HCT116 (cell line): ENCODE results near the gene PRRX2. TPM values are rescaled to one million over a fixed set of nuclear protein-coding genes. Genes with fewer than 3 reads are reported as not detected.

Source experiments
- ATAC-seq: fragments of 200-7000 bp; cut with Tn5 transposase; 2 replicates; pipeline ENCODE4 v1.9.1; 2020; ENCODE audit warnings: mild to moderate bottlenecking, moderate library complexity
- BruUV-seq: library from RNA; stranded (reverse); fragments of 400-500 nt; replicated peaks from 2 replicates; lab custom pipeline; 2021; lab: Mats Ljungman, UMichigan
- CTCF ChIA-PET: fragments of 300-600 bp; sonication (Branson Sonifier 250); formaldehyde crosslinking; loops from one replicate; lab custom pipeline; 2021; ENCODE audit warnings: antibody characterized with exemption; lab: Charles Lee
- POLR2A ChIA-PET: fragments of 300-600, 350-600 bp; sonication (Branson Sonifier 250); formaldehyde crosslinking; loops from one replicate; lab custom pipeline; 2021; ENCODE audit warnings: antibody characterized with exemption; lab: Charles Lee
- RAD21 ChIA-PET, 2 experiments: fragments of 300-600 bp; sonication (Branson Sonifier 250); formaldehyde crosslinking; loops; one replicate each; lab custom pipeline; 2023; ENCODE audit warnings: low total read pairs in 2 of 2; ENCODE audit not compliant: uncharacterized antibody in 2 of 2, unreplicated experiment in 2 of 2, low non-redundant PET in 1 of 2; lab: Charles Lee
- DNase-seq: peaks from one replicate; pipeline ENCODE4 v3.0.0-alpha.2; 2010; ENCODE audit warnings: low read depth, low spot score
- H2AFZ ChIP-seq: fragments of 200-600 bp; shearing (Covaris generic), sonication (generic); 2 replicates; pipeline ENCODE4 v1.6.1; 2017; ENCODE audit warnings: low read depth, mixed run types, mixed read lengths, antibody characterized with exemption, low read length; ENCODE audit not compliant: poor library complexity, severe bottlenecking
- H3K27ac ChIP-seq: 2 replicates; pipeline ENCODE4 v1.5.1; 2012; ENCODE audit warnings: low read depth, low read length
- H3K27me3 ChIP-seq: fragments of 200-600 bp; sonication (generic); 2 replicates; pipeline ENCODE4 v1.6.1; 2016; ENCODE audit warnings: mixed run types, low read length, mixed read lengths; ENCODE audit not compliant: insufficient read depth
- H3K36me3 ChIP-seq, 2 experiments: fragments of 200-500 bp in 1 of 2; fragments of 200-600 bp in 1 of 2; sonication (Bioruptor generic) in 1 of 2; sonication (generic) in 1 of 2; 2 replicates each; pipeline versions ENCODE4 v1.5.1 to v1.6.1; 2014 to 2016; ENCODE audit warnings: low read length in 2 of 2, inconsistent platforms in 1 of 2, mixed read lengths in 1 of 2, mixed run types in 1 of 2; ENCODE audit not compliant: insufficient read depth in 2 of 2, control insufficient read depth in 1 of 2
- H3K4me1 ChIP-seq, 2 experiments: fragments of 200-600 bp in 1 of 2; sonication (generic) in 1 of 2; 2 replicates each; pipeline versions ENCODE4 v1.5.1 to v1.6.1; 2012 to 2017; ENCODE audit warnings: low read length in 2 of 2, inconsistent platforms in 1 of 2, mild to moderate bottlenecking in 1 of 2, mixed read lengths in 1 of 2, mixed run types in 1 of 2, moderate library complexity in 1 of 2; ENCODE audit not compliant: insufficient read depth in 2 of 2, control insufficient read depth in 1 of 2
- H3K4me2 ChIP-seq: fragments of 200-600 bp; sonication (generic); 2 replicates; pipeline ENCODE4 v1.6.1; 2017; ENCODE audit warnings: mixed run types, low read length, mixed read lengths
- H3K4me3 ChIP-seq, 2 experiments: fragments of 200-600 bp in 1 of 2; sonication (generic) in 1 of 2; replicated peaks in 1 of 2; 2 replicates each; pipeline ENCODE4 v1.5.1; 2011 to 2016; ENCODE audit warnings: low read length in 2 of 2, control low read depth in 1 of 2, low read depth in 1 of 2, mild to moderate bottlenecking in 1 of 2, mixed read lengths in 1 of 2, mixed run types in 1 of 2
- H3K79me2 ChIP-seq: fragments of 200-600 bp; sonication (generic); 2 replicates; pipeline ENCODE4 v1.6.1; 2017; ENCODE audit warnings: mild to moderate bottlenecking, mixed run types, low read length, moderate library complexity, mixed read lengths; ENCODE audit not compliant: insufficient read depth
- H3K9ac ChIP-seq: fragments of 200-600 bp; sonication (generic); 2 replicates; pipeline ENCODE4 v1.6.1; 2016; ENCODE audit warnings: low read length, mixed read lengths
- H3K9me2 ChIP-seq: fragments of 200-600 bp; sonication (generic), shearing (Covaris generic); 2 replicates; pipeline ENCODE4 v1.6.1; 2017; ENCODE audit warnings: mixed run types, mild to moderate bottlenecking, moderate library complexity; ENCODE audit not compliant: insufficient read depth
- H3K9me3 ChIP-seq, 2 experiments: fragments of 200-500 bp in 1 of 2; fragments of 200-600 bp in 1 of 2; sonication (Bioruptor generic) in 1 of 2; sonication (generic) in 1 of 2; 2 replicates each; pipeline ENCODE4 v1.6.1; 2014 to 2017; ENCODE audit warnings: low read length in 2 of 2, mixed read lengths in 2 of 2, inconsistent platforms in 1 of 2, low read depth in 1 of 2, mild to moderate bottlenecking in 1 of 2, mixed run types in 1 of 2, moderate library complexity in 1 of 2; ENCODE audit not compliant: control insufficient read depth in 1 of 2, insufficient read depth in 1 of 2
- H4K20me1 ChIP-seq: fragments of 200-600 bp; sonication (generic), shearing (Covaris generic); 2 replicates; pipeline ENCODE4 v1.6.1; 2017; ENCODE audit warnings: mixed run types, mild to moderate bottlenecking, moderate library complexity; ENCODE audit not compliant: insufficient read depth
- CBX3 ChIP-seq: IDR thresholded peaks from 2 replicates; pipeline ENCODE4 v1.6.1; 2012; ENCODE audit warnings: low read depth
- CEBPB ChIP-seq: IDR thresholded peaks from 2 replicates; pipeline ENCODE4 v1.6.1; 2012; ENCODE audit warnings: low read depth
- CTCF ChIP-seq, 3 experiments: fragments of 200-600 bp in 1 of 3; sonication (generic) in 1 of 3; IDR thresholded peaks in 2 of 3; conservative IDR thresholded peaks in 1 of 3; 2 replicates each; pipeline ENCODE4 v1.5.1; 2012 to 2017; ENCODE audit warnings: low read depth in 2 of 3, low read length in 2 of 3, antibody characterized with exemption in 1 of 3, borderline replicate concordance in 1 of 3, control low read depth in 1 of 3, mild to moderate bottlenecking in 1 of 3, mixed read lengths in 1 of 3, mixed run types in 1 of 3, moderate library complexity in 1 of 3; ENCODE audit not compliant: insufficient read depth in 1 of 3
- EGR1 ChIP-seq: IDR thresholded peaks from 2 replicates; pipeline ENCODE4 v1.6.1; 2012; ENCODE audit warnings: low read depth
- ELF1 ChIP-seq: IDR thresholded peaks from 2 replicates; pipeline ENCODE4 v1.6.1; 2012; ENCODE audit warnings: low read depth, borderline replicate concordance
- EZH2 ChIP-seq: fragments of 200-600 bp; sonication (generic); IDR thresholded peaks from 2 replicates; pipeline ENCODE4 v1.6.1; 2017; ENCODE audit warnings: antibody characterized with exemption, mixed run types
- FOSL1 ChIP-seq: IDR thresholded peaks from 2 replicates; pipeline ENCODE4 v1.6.1; 2012; ENCODE audit warnings: low read depth
- ZFX ChIP-seq: fragments of 450-650 bp; IDR thresholded peaks from 2 replicates; pipeline ENCODE4 v1.6.1; 2017
- ZNF274 ChIP-seq: fragments of 200-500 bp; sonication (Bioruptor generic); IDR thresholded peaks from 2 replicates; pipeline ENCODE4 v1.6.1; 2014; ENCODE audit warnings: mild to moderate bottlenecking, low read depth, low read length, inconsistent platforms
- intact Hi-C: fragments of 100-400 bp; cut with micrococcal nuclease; formaldehyde crosslinking; loops from 2 replicates; pipeline ENCODE4 v1.10.0; 2022
- total RNA-seq: library from RNA; stranded (reverse); gene quantifications from one replicate; pipeline ENCODE4 v1.2.1, GENCODE V29; 2021; ENCODE audit not compliant: unreplicated experiment
- TF ChIP-seq, protein P1 (sequence below): IDR thresholded peaks from 2 replicates; pipeline ENCODE4 v1.6.1; 2012

The PRRX2 gene
- total RNA-seq, 1 experiment from 2014 or later: 25.5 TPM

DNA sequence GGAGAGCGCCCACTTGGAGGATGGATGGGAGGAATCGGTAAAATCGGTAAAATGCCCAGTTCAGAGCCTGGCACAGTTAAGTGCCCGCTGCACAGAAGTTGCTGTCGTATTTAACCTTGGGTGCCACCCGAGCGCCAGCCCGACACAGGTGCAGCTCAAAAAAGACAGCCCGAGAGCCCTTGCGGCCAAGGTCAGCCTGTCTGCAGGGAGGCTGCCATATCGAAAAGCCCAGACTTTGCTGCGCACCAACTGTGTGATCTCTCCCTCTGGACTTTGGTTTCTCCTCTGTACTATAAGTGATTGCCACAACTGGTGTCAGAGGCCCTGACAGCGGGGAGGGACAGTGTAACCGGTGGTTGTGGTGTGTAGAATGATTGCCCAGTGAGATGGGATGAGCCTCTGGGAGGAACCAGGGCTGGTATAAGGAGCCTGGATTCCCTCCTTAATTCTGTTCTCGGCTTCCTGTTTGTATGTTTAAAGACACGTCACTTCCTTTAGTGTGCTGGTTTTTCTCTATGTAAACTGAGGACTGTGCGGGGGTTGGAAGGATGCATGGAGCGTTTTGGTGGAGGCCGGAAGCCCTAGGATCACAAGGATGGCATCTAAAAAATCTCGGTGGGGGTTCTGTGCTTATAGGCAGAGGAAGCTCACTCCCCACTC, 38.7 kb upstream of the PRRX2 start:
- no TSS peak for BruUV-seq
- intact Hi-C loops: no loop called here
- peaks cover 11 to 40% of the 10 kb centered on the region in 2 experiments for H3K4me1 ChIP-seq

More for the DNA sequence above, 38.7 kb upstream of the PRRX2 start:
- H3K27me3 ChIP-seq: no peaks in the 10 kb centered on the region
- H3K79me2 ChIP-seq: peaks cover 57% of the 10 kb centered on the region
- peak overlapping the region; percentile 88 for H3K4me2 ChIP-seq
- H3K9me3 ChIP-seq: no peaks in the 10 kb centered on the region
- H4K20me1 ChIP-seq: peaks cover 15% of the 10 kb centered on the region; the same call in 1 of the 2 replicates
- H3K4me3 ChIP-seq: peak overlapping the region; percentile 88 to 99
- H3K9me2 ChIP-seq: no peaks in the 10 kb centered on the region
- H3K36me3 ChIP-seq: peaks cover 5 to 36% of the 10 kb centered on the region in 2 experiments; a peak in 3 of 4 replicates
- peak; percentile 40 for ATAC-seq
- H3K27ac ChIP-seq: peak overlapping the region; percentile 86
- RAD21 ChIA-PET: interaction anchor here in 1 of 2 experiments (0.5 kb wide), 1 partner anchor 191 kb away, joined by 4 read pairs; no protein-coding TSS in a partner anchor
- CTCF ChIA-PET: interaction anchor here (1.1 to 4.4 kb wide), 6 partner anchors 10 to 496 kb away, joined by 3 to 91 read pairs (median 16); no protein-coding TSS in a partner anchor
- POLR2A ChIA-PET: interaction anchor here (0.8 to 3.8 kb wide), 6 partner anchors 10 to 487 kb away, joined by 3 to 26 read pairs (median 3); no protein-coding TSS in a partner anchor
- H2AFZ ChIP-seq: no peak overlapping the region
- DNase-seq: no peak
- H3K9ac ChIP-seq: peak overlapping the region; percentile 96
- TF ChIP-seq ZNF274 (no peak), CBX3 (no peak), ELF1 (no peak), CEBPB (no peak), EGR1 (no peak), FOSL1 (no peak), CTCF (IDR thresholded peaks at IDR 0.05 in 2 of 3, conservative IDR thresholded peaks at IDR 0.05 in 1 of 3; ENCODE audit: borderline replicate concordance in 1 of 3, insufficient read depth in 1 of 3, low read depth in 2 of 3, low read length in 2 of 3) (no peak), EZH2 (no peak), ZFX (no peak)
- TF ChIP-seq, protein P1, sequence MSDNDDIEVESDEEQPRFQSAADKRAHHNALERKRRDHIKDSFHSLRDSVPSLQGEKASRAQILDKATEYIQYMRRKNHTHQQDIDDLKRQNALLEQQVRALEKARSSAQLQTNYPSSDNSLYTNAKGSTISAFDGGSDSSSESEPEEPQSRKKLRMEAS: no peak
